Upper lobe of left lung (tissue), 6 donors: Measurements from ENCODE around the gene MOCOS. TPM values are rescaled to one million over a fixed set of nuclear protein-coding genes. Genes with fewer than 3 reads are reported as not detected.

Experiments used
- ATAC-seq, 2 donors: fragments of 200-7000 bp; cut with Tn5 transposase; one replicate each; pipeline ENCODE4 v1.9.1; 2022; ENCODE audit warnings: mild to moderate bottlenecking in 2 of 2, moderate library complexity in 2 of 2; ENCODE audit not compliant: low FRiP score in 2 of 2
- DNase-seq, 2 donors: peaks; one replicate each; pipeline ENCODE4 v3.0.0-alpha.2; 2019 to 2020
- H3K27ac ChIP-seq, 4 donors: fragments of 200-600 bp; sonication (generic); one replicate each; pipeline ENCODE4 v1.5.1; 2016 to 2019
- H3K27me3 ChIP-seq, 4 donors: fragments of 200-600 bp; sonication (generic); one replicate each; pipeline ENCODE4 v1.5.1; 2017 to 2019
- H3K36me3 ChIP-seq, 4 donors: fragments of 200-600 bp; sonication (generic); one replicate each; pipeline ENCODE4 v1.5.1; 2016 to 2019
- H3K4me1 ChIP-seq, 4 donors: fragments of 200-600 bp; sonication (generic); one replicate each; pipeline ENCODE4 v1.5.1; 2018 to 2019
- H3K4me3 ChIP-seq, 4 donors: fragments of 200-600 bp; sonication (generic); one replicate each; pipeline ENCODE4 v1.5.1; 2017 to 2019; ENCODE audit warnings: mild to moderate bottlenecking in 2 of 4, moderate library complexity in 1 of 4
- H3K9me3 ChIP-seq, 4 donors: fragments of 200-600 bp; sonication (generic); one replicate each; pipeline ENCODE4 v1.5.1; 2018 to 2019
- CTCF ChIP-seq, 6 experiments: fragments of 450-650 bp in 4 of 6; fragments of 200-600 bp in 2 of 6; sonication (generic) in 2 of 6; IDR thresholded peaks; one replicate each; pipeline ENCODE4 v1.5.1; 2016 to 2019; ENCODE audit warnings: antibody characterized with exemption in 6 of 6
- EP300 ChIP-seq, 4 donors: sonication (generic); formaldehyde crosslinking; IDR thresholded peaks; one replicate each; pipeline ENCODE4 v1.5.1; 2017; ENCODE audit warnings: antibody characterized with exemption in 4 of 4, control low read depth in 2 of 4
- POLR2A ChIP-seq, 4 donors: fragments of 450-650 bp; IDR thresholded peaks; one replicate each; pipeline ENCODE4 v1.5.1; 2016 to 2017; ENCODE audit warnings: antibody characterized with exemption in 4 of 4, mild to moderate bottlenecking in 2 of 4
- POLR2AphosphoS5 ChIP-seq, 2 donors: sonication (generic); formaldehyde crosslinking; IDR thresholded peaks; one replicate each; pipeline ENCODE4 v1.5.1; 2017; ENCODE audit warnings: antibody characterized with exemption in 2 of 2
- WGBS, 2 donors: methylation state at CpG; one replicate each; pipeline ENCODE4 v1.1.5; 2017 to 2018; 5-methylcytosine and 5-hydroxymethylcytosine counted together
- total RNA-seq, 6 donors: library from RNA; depleted of rRNA in 4 of 6; stranded (reverse); fragments of >200 nt in 4 of 6; gene quantifications; one replicate each; pipeline versions ENCODE4 v1.1.0 to v1.2.1, GENCODE V29; 2016 to 2021
- donor health status: DM: no; HTN: no; CAD: no; lungs with moderate emphysema.
- donor health status: DM: no; HTN: yes; CAD: no; lungs with severe emphysema.

Gene MOCOS
- total RNA-seq, 6 donors from 2014 or later = 1.9 to 4.7 (median 3.8) TPM

- DNase-seq (no peak), ATAC-seq (no peak)
- Histone ChIP-seq H3K27me3 (peaks cover 0 to 4% (median 1%) of the 10 kb centered on the region in 4 donors), H3K36me3 (no peaks in the 10 kb centered on the region), H3K27ac (no peak overlapping the region), H3K4me1 (peaks cover 3% of the 10 kb centered on the region in 4 donors), H3K4me3 (no peak overlapping the region), H3K9me3 (no peaks in the 10 kb centered on the region)
- 66 to 76% methylated on average over 6 of the region's 6 CpGs for whole genome bisulfite sequencing, 2 donors
- TF ChIP-seq EP300 (IDR thresholded peaks at IDR 0.05) = no peak
- TF ChIP-seq CTCF (IDR thresholded peaks at IDR 0.05) = no peak
- TF ChIP-seq POLR2AphosphoS5 (IDR thresholded peaks at IDR 0.05) = no peak
- no peak for TF ChIP-seq POLR2A (IDR thresholded peaks at IDR 0.05)
Measured at GRCh38 chr18:36303211-36303844, 116.0 kb downstream of the MOCOS start.

GRCh38 chr18:36304723-36305122 lies 117.4 kb downstream of the MOCOS start:
- no peak for DNase-seq

GRCh38 chr18:36305375-36305774 lies 118.1 kb downstream of the MOCOS start:
- Histone ChIP-seq H3K4me3 (no peak overlapping the region), H3K36me3 (no peaks in the 10 kb centered on the region), H3K27ac (no peak overlapping the region), H3K27me3 (no peaks in the 10 kb centered on the region), H3K9me3 (no peaks in the 10 kb centered on the region), H3K4me1 (no peaks in the 10 kb centered on the region)
- no peak for ATAC-seq
- TF ChIP-seq CTCF (IDR thresholded peaks at IDR 0.05) = no peak
- 38 to 39% methylated on average over 2 of the region's 2 CpGs for WGBS, 2 donors
- no peak for DNase-seq

More at GRCh38 chr18:36304723-36305122, 117.4 kb downstream of the MOCOS start:
- no peaks in the 10 kb centered on the region for H3K27me3 ChIP-seq
- 86 to 87% methylated on average over 3 of the region's 3 CpGs for WGBS, 2 donors
- H3K27ac ChIP-seq = no peak overlapping the region
- H3K9me3 ChIP-seq = no peaks in the 10 kb centered on the region
- no peak for ATAC-seq
- H3K36me3 ChIP-seq = no peaks in the 10 kb centered on the region
- H3K4me1 ChIP-seq = no peaks in the 10 kb centered on the region
- H3K4me3 ChIP-seq = no peak overlapping the region
- TF ChIP-seq EP300 (IDR thresholded peaks at IDR 0.05) = no peak
- no peak for TF ChIP-seq CTCF (IDR thresholded peaks at IDR 0.05)
- no peak for TF ChIP-seq POLR2A (IDR thresholded peaks at IDR 0.05)
- TF ChIP-seq POLR2AphosphoS5 (IDR thresholded peaks at IDR 0.05) = no peak

- Histone ChIP-seq H3K27me3 (no peaks in the 10 kb centered on the region), H3K4me1 (no peaks in the 10 kb centered on the region), H3K9me3 (no peaks in the 10 kb centered on the region), H3K36me3 (no peaks in the 10 kb centered on the region), H3K27ac (no peak overlapping the region), H3K4me3 (no peak overlapping the region)
- no peak for TF ChIP-seq CTCF (IDR thresholded peaks at IDR 0.05)
- no peak for TF ChIP-seq POLR2AphosphoS5 (IDR thresholded peaks at IDR 0.05)
- TF ChIP-seq EP300 (IDR thresholded peaks at IDR 0.05) = no peak
- TF ChIP-seq POLR2A (IDR thresholded peaks at IDR 0.05) = no peak
- DNase-seq (no peak), ATAC-seq (no peak)
Measured at GRCh38 chr18:36307513-36307912, 120.2 kb downstream of the MOCOS start.

- Histone ChIP-seq H3K4me1 (no peaks in the 10 kb centered on the region), H3K9me3 (no peaks in the 10 kb centered on the region), H3K36me3 (no peaks in the 10 kb centered on the region), H3K4me3 (no peak overlapping the region), H3K27ac (no peak overlapping the region), H3K27me3 (no peaks in the 10 kb centered on the region)
- WGBS, 2 donors = 69 to 72% methylated on average over 7 of the region's 7 CpGs
- ATAC-seq = no peak
- no peak for DNase-seq
- TF ChIP-seq EP300 (IDR thresholded peaks at IDR 0.05) = no peak
- TF ChIP-seq POLR2A (IDR thresholded peaks at IDR 0.05) = no peak
- TF ChIP-seq POLR2AphosphoS5 (IDR thresholded peaks at IDR 0.05) = no peak
Measured at GRCh38 chr18:36308711-36309435, 121.6 kb downstream of the MOCOS start.
